ENCODE results near the gene SARS1. TPM values are rescaled to one million over a fixed set of nuclear protein-coding genes. Genes with fewer than 3 reads are reported as not detected.

SARS1 gene
- total and polyA plus RNA-seq, 4 donors = 57.5 to 132 (median 92.8) TPM

GRCh38 chr1:109256971-109257681 is 43.4 kb downstream of the SARS1 start (continued):
- TF ChIP-seq NR2F2 (IDR thresholded peaks at IDR 0.05) (no peak), SP1 (IDR thresholded peaks at IDR 0.05) (no peak), HNF4G (IDR thresholded peaks at IDR 0.05) (no peak), FOXA2 (IDR thresholded peaks at IDR 0.05) (no peak), HNF4A (conservative IDR thresholded peaks at IDR 0.05) (no peak), RXRA (IDR thresholded peaks at IDR 0.05) (no peak), GABPA (IDR thresholded peaks at IDR 0.05 in 1 of 2, conservative IDR thresholded peaks at IDR 0.05 in 1 of 2) (no peak), ATF3 (IDR thresholded peaks at IDR 0.05) (no peak)

GRCh38 chr1:109257682-109258421 is 44.1 kb downstream of the SARS1 start:
- 90% methylated on average over 15 of the region's 15 CpGs for WGBS
- TF ChIP-seq TAF1 (conservative IDR thresholded peaks at IDR 0.05) (no peak), YY1 (IDR thresholded peaks at IDR 0.05) (no peak), FOXA1 (IDR thresholded peaks at IDR 0.05) (no peak), NR2F2 (IDR thresholded peaks at IDR 0.05) (no peak), ZBTB33 (IDR thresholded peaks at IDR 0.05) (no peak), ATF3 (IDR thresholded peaks at IDR 0.05) (no peak), FOXA2 (IDR thresholded peaks at IDR 0.05) (no peak), SP1 (IDR thresholded peaks at IDR 0.05) (no peak), JUND (IDR thresholded peaks at IDR 0.05) (no peak), RAD21 (IDR thresholded peaks at IDR 0.05) (no peak), HNF4A (conservative IDR thresholded peaks at IDR 0.05) (no peak), CTCF (IDR thresholded peaks at IDR 0.05; ENCODE audit: low read depth, low read length, missing input control) (no peak), EGR1 (IDR thresholded peaks at IDR 0.05; ENCODE audit: low read depth in 2 of 2) (no peak), RXRA (IDR thresholded peaks at IDR 0.05) (no peak), GABPA (IDR thresholded peaks at IDR 0.05 in 1 of 2, conservative IDR thresholded peaks at IDR 0.05 in 1 of 2) (no peak), REST (IDR thresholded peaks at IDR 0.05) (no peak), MAX (IDR thresholded peaks at IDR 0.05) (no peak), HNF4G (IDR thresholded peaks at IDR 0.05) (no peak)
- Histone ChIP-seq H3K36me3 (ENCODE audit: control insufficient read depth in 4 of 4, insufficient read depth in 3 of 4, low read depth in 1 of 4, low read length in 3 of 4) (no peaks in the 10 kb centered on the region), H3K27me3 (ENCODE audit: control insufficient read depth in 4 of 4, insufficient read depth in 4 of 4, low read length in 3 of 4) (no peaks in the 10 kb centered on the region), H3K27ac (ENCODE audit: low read depth in 1 of 2, low read length in 2 of 2) (no peak overlapping the region), H3K4me1 (ENCODE audit: control insufficient read depth in 4 of 4, insufficient read depth in 4 of 4, low read length in 3 of 4) (no peaks in the 10 kb centered on the region), H3K9me3 (ENCODE audit: control insufficient read depth in 4 of 4, low read length in 3 of 4) (no peaks in the 10 kb centered on the region), H3K9ac (ENCODE audit: low read depth in 1 of 2, low read length in 2 of 2) (no peak overlapping the region), H3K4me3 (ENCODE audit: low read depth in 1 of 3, low read length in 3 of 3) (no peak overlapping the region)
- DNase-seq (ENCODE audit: low spot score) = no peak
